Endothelial cell of hepatic sinusoid (primary cell): ENCODE measurements around the gene HSD11B1L.
"Not testable (repeated sequence)": the region's sequence is repeated elsewhere in the genome, so short reads cannot be mapped to it uniquely, and the experiment has no call there.

Experiments used
- in situ Hi-C: cut with HindIII; loops from 2 replicates; pipeline ENCODE4 v1.10.0; 2017; ENCODE audit warnings: low sequenced_read_pairs

Gene HSD11B1L

DNA sequence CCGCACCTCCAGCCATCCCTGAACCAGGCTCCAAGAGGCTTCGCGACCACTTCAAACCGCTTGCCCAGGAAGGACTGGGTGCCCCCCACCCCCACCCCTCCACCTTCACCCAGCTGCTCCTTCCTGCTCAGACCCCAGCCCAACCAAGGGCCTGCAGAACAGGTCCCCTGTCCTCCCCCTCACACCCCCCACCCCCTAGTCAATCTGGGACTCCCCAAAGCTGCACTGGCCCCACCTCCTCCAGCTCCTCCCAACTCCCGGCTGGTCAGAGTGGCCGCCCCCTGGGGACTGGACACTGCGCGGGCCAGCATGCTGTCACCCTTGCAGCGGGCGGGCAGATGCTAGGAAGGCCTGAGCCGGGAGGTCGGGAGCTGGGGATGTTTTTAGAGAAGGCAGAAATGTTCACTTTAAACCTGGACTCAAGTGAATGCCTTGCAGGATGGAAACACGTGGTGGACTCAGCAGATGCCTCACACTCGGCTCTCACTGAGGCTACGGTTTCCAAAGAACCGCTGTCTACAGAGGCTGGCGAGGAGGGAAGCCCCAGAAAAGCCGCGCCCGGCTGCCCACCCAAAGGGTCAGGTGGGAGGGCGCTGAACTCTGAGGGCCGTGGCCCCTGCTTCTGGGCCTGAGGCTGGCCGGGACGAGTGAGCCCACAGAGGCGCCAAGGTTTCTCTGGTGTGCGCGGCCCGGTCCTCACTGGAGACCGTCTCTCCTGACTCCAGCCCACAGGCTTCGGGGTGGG is 17.2 kb downstream of the HSD11B1L start:
- in situ Hi-C loops: no loop called here

GRCh38 chr19:5698635-5699422 is 18.0 kb downstream of the HSD11B1L start:
- in situ Hi-C loops: no loop called here

DNA sequence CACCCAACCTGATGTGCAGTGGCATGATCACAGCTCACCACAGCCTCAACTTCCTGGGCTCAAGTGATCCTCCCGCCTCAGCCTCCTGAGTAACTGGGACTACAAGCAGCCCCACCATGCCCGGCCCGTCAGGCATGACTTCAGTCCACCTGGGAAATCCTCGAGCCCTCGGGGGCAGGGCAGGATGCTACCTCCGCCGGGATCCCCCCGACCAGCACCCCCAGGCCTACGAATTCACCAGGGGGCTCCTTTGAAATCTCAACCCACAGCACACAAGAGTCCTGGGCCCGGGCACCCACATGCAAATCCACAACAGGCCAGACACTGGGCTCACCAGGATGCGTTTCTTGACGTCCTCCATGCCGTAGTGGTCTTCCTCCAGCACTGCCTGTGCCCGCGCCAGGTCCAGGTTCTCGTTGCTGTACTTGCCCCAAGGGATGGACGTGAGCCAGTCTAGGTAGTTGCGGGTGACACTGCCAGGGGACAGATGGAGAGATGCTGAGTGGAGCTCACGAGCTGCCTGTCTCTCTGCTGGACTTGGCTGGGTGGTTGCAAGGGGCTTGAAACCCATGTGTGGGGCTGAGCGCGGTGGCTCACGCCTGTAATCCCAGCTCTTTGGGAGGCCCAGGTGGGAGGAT is 19.7 kb downstream of the HSD11B1L start:
- in situ Hi-C loops: no loop called here

DNA sequence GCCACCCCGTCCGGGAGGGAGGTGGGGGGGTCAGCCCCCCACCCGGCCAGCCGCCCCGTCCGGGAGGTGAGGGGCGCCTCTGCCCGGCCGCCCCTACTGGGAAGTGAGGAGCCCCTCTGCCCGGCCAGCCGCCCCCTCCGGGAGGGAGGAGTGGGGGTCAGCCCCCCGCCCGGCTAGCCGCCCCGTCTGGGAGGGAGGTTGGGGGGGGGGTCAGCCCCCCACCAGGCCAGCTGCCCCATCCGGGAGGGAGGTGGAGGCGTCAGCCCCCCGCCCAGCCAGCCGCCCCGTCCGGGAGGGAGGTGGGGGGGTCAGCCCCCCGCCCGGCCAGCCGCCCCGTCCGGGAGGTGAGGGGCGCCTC is 21.2 kb downstream of the HSD11B1L start:
- in situ Hi-C loops: not testable (repeated sequence)

GRCh38 chr19:5703819-5704818 is 23.3 kb downstream of the HSD11B1L start:
- in situ Hi-C loops: no loop called here

- in situ Hi-C loops: no loop called here
Measured at GRCh38 chr19:5705552-5705951, 24.7 kb downstream of the HSD11B1L start.

GRCh38 chr19:5706876-5707573 is 26.2 kb downstream of the HSD11B1L start:
- in situ Hi-C loops: no loop called here

DNA sequence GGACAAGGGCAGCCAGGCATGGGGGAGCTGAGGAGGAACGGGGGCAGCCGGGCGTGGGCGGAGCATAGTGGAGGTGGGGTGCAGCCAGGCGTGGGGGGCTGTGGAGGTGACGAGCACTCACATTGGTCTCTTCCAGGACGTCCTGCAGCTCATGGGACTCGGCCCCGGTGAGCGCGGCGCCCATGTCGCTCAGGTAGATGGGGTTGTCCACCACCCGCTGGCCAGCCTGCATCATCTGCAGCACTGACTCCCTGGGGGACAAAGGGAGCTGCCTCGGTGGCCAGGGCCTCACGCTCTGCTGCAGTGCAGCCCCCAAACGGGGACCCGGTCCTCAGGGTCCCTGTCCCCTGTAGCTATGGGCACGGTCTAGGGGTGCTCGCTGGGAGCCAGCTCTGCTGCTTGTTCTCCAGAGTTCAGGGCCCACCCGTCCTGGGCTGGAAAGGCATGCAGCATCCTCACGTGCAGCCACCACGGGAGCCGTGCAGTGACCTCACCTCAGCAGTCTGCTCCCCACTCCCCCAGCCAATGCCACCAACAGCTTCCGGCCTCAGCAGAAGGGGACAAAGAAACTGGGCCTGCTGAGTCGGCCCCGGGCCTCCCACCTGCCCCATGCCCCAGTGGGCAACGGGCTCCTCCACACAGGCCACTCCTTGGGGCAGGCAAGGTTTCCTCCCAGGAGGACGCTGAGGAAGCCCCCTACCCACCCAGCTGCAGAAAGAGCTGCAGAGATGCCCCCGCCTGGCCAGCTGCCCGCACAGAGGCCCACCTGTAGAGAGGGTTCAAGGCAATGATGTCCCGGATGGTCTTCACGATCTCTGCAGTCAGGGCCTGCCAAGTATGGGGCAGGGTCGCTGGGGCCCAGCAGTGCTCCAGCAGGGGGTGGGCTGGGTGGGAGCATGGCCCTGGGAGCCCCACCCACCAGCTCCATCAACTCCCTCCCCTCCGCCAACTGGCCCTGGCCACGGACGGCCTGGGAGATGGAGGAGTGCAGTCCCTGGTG is 27.0 kb downstream of the HSD11B1L start:
- in situ Hi-C loops: no loop called here

GRCh38 chr19:5711025-5711424 is 30.2 kb downstream of the HSD11B1L start:
- in situ Hi-C loops: no loop called here

DNA sequence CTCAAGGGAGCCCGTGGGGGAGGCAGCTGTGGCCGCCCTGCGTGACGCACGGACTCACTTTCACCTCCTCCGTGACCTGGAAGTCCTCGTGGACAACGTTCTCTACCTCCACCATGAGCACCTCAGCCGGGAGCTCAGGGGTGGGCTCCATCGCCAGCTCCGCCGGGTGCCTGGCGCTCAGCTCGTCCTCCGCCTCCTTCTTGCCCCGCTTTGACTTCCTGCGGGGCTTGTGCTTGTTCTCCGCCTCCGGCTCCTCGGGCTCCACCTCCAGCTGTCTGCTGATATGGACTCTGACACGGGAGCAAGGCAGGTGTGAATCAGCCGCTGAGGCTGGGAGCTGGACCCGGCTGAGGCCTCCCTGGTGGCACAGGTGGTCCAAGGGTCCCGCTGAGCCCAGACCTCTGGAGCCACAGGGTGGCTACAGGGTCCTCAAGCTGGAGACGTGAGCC is 30.9 kb downstream of the HSD11B1L start:
- in situ Hi-C loops: no loop called here

DNA sequence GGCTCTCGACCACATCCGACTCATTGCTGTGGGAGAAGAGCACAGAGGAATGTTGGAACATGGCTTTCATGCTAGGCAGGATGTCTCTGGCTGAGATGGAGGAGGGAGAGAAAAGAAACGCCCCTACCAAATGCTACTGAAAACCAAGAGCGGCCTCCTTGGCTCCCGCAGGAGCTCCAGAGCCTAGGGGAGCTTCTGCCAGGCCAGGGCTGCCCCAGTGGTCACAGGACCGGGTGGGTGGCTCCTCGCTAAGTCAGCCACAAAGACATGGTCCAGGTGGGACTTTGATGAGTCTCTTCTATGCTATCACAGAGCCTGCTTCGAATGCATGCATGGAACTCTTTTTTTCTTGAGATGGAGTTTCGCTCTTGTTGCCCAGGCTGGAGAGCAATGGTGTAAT is 32.4 kb downstream of the HSD11B1L start:
- in situ Hi-C loops: no loop called here

DNA sequence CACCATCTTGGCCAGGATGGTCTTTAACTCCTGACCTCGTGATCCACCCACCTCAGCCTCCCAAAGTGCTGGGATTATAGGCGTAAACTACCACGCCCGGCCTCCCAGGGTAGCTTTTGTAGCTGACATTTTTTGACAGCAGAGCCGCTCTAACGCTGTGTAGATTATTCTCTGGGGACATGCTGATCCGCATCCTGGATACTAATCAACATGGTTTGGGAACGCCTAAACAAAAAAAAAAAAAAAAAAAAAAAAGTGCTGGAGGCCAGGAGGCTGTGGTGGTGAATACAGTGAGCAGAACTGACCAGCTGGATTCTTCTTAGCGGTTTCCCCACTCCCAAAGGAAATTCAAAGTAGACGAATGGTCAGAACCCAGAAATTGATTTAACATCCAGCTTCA is 34.0 kb downstream of the HSD11B1L start:
- in situ Hi-C loops: no loop called here

DNA sequence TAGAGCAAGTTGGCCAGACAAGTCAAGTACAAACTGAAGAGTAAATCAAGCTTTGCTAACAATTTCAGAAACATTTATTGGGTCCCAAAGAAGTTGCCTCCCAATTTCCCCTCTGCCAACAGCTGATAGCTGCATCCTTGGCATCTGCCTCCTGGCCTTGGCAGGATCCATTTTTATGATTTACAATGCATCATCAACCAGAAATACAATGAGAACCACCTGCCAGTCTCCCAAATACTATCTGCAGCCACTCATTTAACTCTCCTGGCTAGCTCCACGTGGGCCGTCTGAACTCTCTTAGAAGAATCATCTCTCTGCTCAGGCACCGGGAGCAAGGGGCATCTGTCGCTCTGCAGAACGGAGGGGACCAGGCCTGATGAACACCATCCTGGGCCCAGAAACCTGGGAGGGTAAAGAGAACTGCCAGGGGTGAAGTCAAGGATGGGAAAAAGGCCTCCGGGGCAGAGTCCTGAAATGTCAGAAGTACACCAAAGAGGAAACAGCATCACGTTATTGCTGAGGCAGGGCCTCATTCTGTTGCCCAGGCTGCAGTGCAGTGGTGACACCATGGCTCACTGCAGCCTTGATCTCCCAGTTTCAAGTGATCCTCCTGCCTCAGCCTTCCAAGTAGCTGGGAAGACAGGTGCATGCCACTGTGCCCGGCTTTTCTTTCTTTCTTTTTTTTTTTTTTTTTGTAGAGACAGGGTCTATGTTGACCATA is 36.5 kb downstream of the HSD11B1L start:
- in situ Hi-C loops: no loop called here

DNA sequence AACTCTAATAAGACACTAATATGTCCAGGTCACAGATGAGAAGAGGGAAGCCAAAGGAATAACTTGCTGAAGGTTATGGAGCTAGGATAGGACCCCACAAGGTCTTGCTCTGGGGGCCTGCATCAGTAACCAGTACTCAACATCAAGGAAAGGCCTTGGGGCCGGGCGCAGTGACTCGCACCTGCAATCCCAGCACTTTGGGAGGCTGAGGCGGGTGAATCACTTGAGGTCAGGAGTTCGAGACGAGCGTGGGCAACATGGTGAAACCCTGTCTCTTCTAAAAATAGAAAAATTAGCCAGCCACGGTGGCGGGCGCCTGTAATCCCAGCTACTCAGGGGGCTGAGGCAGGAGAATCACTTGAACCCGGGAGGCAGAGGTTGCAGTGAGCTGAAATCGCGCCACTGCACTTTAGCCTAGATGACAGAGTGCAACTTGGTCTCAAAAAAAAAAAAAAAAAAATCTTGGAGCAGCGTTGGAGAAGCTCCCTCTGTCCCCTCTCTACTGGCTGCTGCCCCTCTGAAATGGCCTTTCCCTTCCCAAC is 37.3 kb downstream of the HSD11B1L start:
- in situ Hi-C loops: no loop called here

DNA sequence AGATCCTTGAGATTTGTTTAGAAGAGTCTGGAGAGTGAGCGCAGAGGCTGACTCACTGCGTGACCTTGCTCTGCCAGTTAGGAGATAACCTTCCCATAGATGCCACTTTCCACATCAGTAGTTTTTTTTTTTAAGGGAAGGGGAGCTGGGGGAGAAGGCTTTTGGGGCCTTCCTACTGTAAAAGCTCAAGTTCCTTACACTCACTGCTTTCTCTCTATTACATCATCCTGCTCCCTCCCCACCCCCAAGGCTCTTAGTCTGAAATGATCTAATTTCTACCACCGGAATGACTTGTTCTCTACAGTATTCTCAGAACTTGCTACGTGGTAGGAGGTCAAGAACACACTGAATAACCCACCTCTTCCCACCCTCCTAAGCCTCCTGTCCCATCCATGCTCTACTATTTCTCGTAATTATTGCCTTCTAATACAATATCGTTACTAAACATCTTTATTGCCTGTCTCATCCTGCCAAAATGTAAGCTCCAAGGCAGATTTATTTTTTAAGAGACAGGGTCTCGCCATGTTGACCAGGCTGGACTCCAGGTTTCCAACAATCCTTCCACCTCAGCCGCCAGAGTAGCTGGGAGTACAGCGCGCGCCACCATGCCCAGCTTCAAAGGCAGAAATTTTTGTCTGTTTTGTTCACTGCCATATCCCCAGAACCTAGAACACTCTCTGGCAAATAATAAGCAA is 37.9 kb downstream of the HSD11B1L start:
- in situ Hi-C loops: no loop called here

- in situ Hi-C loops: no loop called here
Measured at GRCh38 chr19:5719274-5719960, 38.6 kb downstream of the HSD11B1L start.
